MM.1S (cell line): ENCODE data around the gene PGLYRP3.

ENCODE experiments used
- DNase-seq: peaks from one replicate; pipeline ENCODE4 v3.0.0-alpha.2; 2015
- H2AFZ ChIP-seq: fragments of 300-600 bp; sonication (generic); 2 replicates; pipeline ENCODE4 v1.6.0; 2016; ENCODE audit warnings: antibody characterized with exemption, low read length
- H3F3A ChIP-seq: fragments of 300-600 bp; sonication (generic); 2 replicates; pipeline ENCODE4 v1.6.1; 2016; ENCODE audit warnings: mild to moderate bottlenecking, antibody characterized with exemption, low read length, moderate library complexity, mixed read lengths; ENCODE audit not compliant: insufficient read depth
- H3K27ac ChIP-seq: fragments of 300-600 bp; sonication (generic); 2 replicates; pipeline ENCODE4 v1.5.1; 2016; ENCODE audit warnings: mild to moderate bottlenecking, low read length
- H3K27me3 ChIP-seq: fragments of 300-600 bp; sonication (generic); replicated peaks from 2 replicates; pipeline ENCODE4 v1.6.0; 2016; ENCODE audit warnings: low read length; ENCODE audit not compliant: insufficient read depth
- H3K36me3 ChIP-seq: fragments of 300-600 bp; sonication (generic); replicated peaks from 2 replicates; pipeline ENCODE4 v1.6.1; 2016; ENCODE audit warnings: mild to moderate bottlenecking, low read length, mixed read lengths; ENCODE audit not compliant: insufficient read depth
- H3K4me1 ChIP-seq: fragments of 300-600 bp; sonication (generic); 2 replicates; pipeline ENCODE4 v1.6.1; 2016; ENCODE audit warnings: low read length, mixed read lengths
- H3K4me2 ChIP-seq: fragments of 300-600 bp; sonication (generic); 2 replicates; pipeline ENCODE4 v1.6.0; 2016; ENCODE audit warnings: low read depth, low read length
- H3K4me3 ChIP-seq: fragments of 300-600 bp; sonication (generic); 2 replicates; pipeline ENCODE4 v1.5.1; 2016; ENCODE audit warnings: low read length, mixed read lengths
- H3K79me2 ChIP-seq: fragments of 300-600 bp; sonication (generic); 2 replicates; pipeline ENCODE4 v1.6.1; 2016; ENCODE audit warnings: mixed run types, low read length, mixed read lengths
- H3K9ac ChIP-seq: fragments of 300-600 bp; sonication (generic); 2 replicates; pipeline ENCODE4 v1.6.1; 2016; ENCODE audit warnings: low read length, mixed read lengths
- H3K9me2 ChIP-seq: fragments of 300-600 bp; sonication (generic); replicated peaks from 2 replicates; pipeline ENCODE4 v1.6.1; 2016; ENCODE audit warnings: mild to moderate bottlenecking, low read length, mixed read lengths; ENCODE audit not compliant: insufficient read depth
- H3K9me3 ChIP-seq: fragments of 300-600 bp; sonication (generic); replicated peaks from 2 replicates; pipeline ENCODE4 v1.6.1; 2016; ENCODE audit warnings: mild to moderate bottlenecking, low read length, mixed read lengths; ENCODE audit not compliant: insufficient read depth
- H4K20me1 ChIP-seq: fragments of 300-600 bp; sonication (generic); 2 replicates; pipeline ENCODE4 v1.6.1; 2016; ENCODE audit warnings: mild to moderate bottlenecking, low read length, moderate library complexity, mixed read lengths; ENCODE audit not compliant: insufficient read depth
- CTCF ChIP-seq: fragments of 300-600 bp; sonication (generic); IDR thresholded peaks from 2 replicates; pipeline ENCODE4 v1.5.1; 2016; ENCODE audit warnings: antibody characterized with exemption, low read length, mixed read lengths
- EZH2 ChIP-seq: fragments of 300-600 bp; sonication (generic); optimal IDR thresholded peaks from 2 replicates; pipeline ENCODE3; 2017; ENCODE audit warnings: low read depth, mild to moderate bottlenecking, antibody characterized with exemption, low read length, mixed read lengths
- EZH2phosphoT487 ChIP-seq: fragments of 300-600 bp; sonication (generic); IDR thresholded peaks from 2 replicates; pipeline ENCODE4 v1.6.1; 2018; ENCODE audit warnings: antibody characterized with exemption, low read length

Gene PGLYRP3

GRCh38 chr1:153336650-153337049 is 23.9 kb upstream of the PGLYRP3 start:
- Histone ChIP-seq H2AFZ (no peak overlapping the region), H3F3A (no peaks in the 10 kb centered on the region), H3K9ac (no peak overlapping the region), H4K20me1 (no peaks in the 10 kb centered on the region), H3K9me3 (no peaks in the 10 kb centered on the region), H3K27me3 (no peaks in the 10 kb centered on the region), H3K27ac (no peak overlapping the region), H3K79me2 (no peaks in the 10 kb centered on the region), H3K4me3 (no peak overlapping the region), H3K36me3 (no peaks in the 10 kb centered on the region), H3K4me1 (no peaks in the 10 kb centered on the region), H3K9me2 (no peaks in the 10 kb centered on the region), H3K4me2 (no peak overlapping the region)
- TF ChIP-seq CTCF (no peak), EZH2phosphoT487 (no peak)
- DNase-seq = peak; percentile 33

GRCh38 chr1:153333902-153334301 is 21.1 kb upstream of the PGLYRP3 start:
- TF ChIP-seq EZH2 (no peak), EZH2phosphoT487 (no peak), CTCF (no peak)
- Histone ChIP-seq H3F3A (no peaks in the 10 kb centered on the region), H3K9ac (no peak overlapping the region), H3K4me3 (no peak overlapping the region), H3K27ac (no peak overlapping the region), H3K27me3 (no peaks in the 10 kb centered on the region), H3K9me2 (no peaks in the 10 kb centered on the region), H3K36me3 (no peaks in the 10 kb centered on the region), H2AFZ (no peak overlapping the region), H3K4me2 (no peak overlapping the region), H3K4me1 (no peaks in the 10 kb centered on the region), H4K20me1 (no peaks in the 10 kb centered on the region), H3K79me2 (no peaks in the 10 kb centered on the region), H3K9me3 (no peaks in the 10 kb centered on the region)
- DNase-seq = no peak

- no peak overlapping the region for H3K4me3 ChIP-seq
- no peak overlapping the region for H3K4me2 ChIP-seq
Observed at GRCh38 chr1:153324912-153325311, 12.2 kb upstream of the PGLYRP3 start.

More at GRCh38 chr1:153324912-153325311, 12.2 kb upstream of the PGLYRP3 start:
- H3K4me1 ChIP-seq = no peaks in the 10 kb centered on the region
- TF ChIP-seq EZH2 (no peak), CTCF (no peak), EZH2phosphoT487 (no peak)
- H3K27ac ChIP-seq = no peak overlapping the region
- DNase-seq = no peak
- H3K9me3 ChIP-seq = no peaks in the 10 kb centered on the region
- H3K27me3 ChIP-seq = no peaks in the 10 kb centered on the region
- no peaks in the 10 kb centered on the region for H4K20me1 ChIP-seq
- H3K79me2 ChIP-seq = no peaks in the 10 kb centered on the region
- no peaks in the 10 kb centered on the region for H3K9me2 ChIP-seq
- no peak overlapping the region for H2AFZ ChIP-seq
- H3K36me3 ChIP-seq = no peaks in the 10 kb centered on the region
- H3K9ac ChIP-seq = no peak overlapping the region
- no peaks in the 10 kb centered on the region for H3F3A ChIP-seq
